A549 (cell line): ENCODE data around the gene CHIC2. TPM values are rescaled to one million over a fixed set of nuclear protein-coding genes. Genes with fewer than 3 reads are reported as not detected.
A peak's percentile ranks its signal among the peaks of the same experiment; 100 is the strongest.

Experiments
- ATAC-seq, 2 experiments: fragments of 200-7000 bp in 1 of 2; fragments of >200 bp in 1 of 2; cut with Nextera tagmentation in 1 of 2; cut with Tn5 transposase in 1 of 2; 3 replicates each; pipeline versions ENCODE4 v1.8.0 to v1.9.1; 2018 to 2020; ENCODE audit warnings: mild to moderate bottlenecking in 1 of 2, moderate library complexity in 1 of 2
- CTCF ChIA-PET: fragments of 300-600 bp; sonication (Branson Sonifier 250); formaldehyde crosslinking; extraction: SDS; loops from one replicate; lab custom pipeline; 2021; ENCODE audit warnings: antibody characterized with exemption, inconsistent platforms; lab: Yijun Ruan, JAX
- POLR2A ChIA-PET: fragments of 350-600 bp; formaldehyde crosslinking; extraction: SDS; loops from one replicate; lab custom pipeline; 2021; ENCODE audit warnings: antibody characterized with exemption, inconsistent platforms; lab: Yijun Ruan, JAX
- DNase-seq, 2 experiments: peaks; one replicate each; pipeline versions ENCODE4 v3.0.0 to v3.0.0-alpha.2; 2011 to 2016; ENCODE audit warnings: low read depth in 1 of 2, low spot score in 1 of 2
- FAIRE-seq: peaks from 2 replicates; lab custom pipeline; 2011; peaks lifted over from hg19 to GRCh38; lab: Jason Lieb, UNC
- H3K27ac ChIP-seq, 2 experiments: fragments of >200 bp; sonication (Bioruptor Twin); formaldehyde crosslinking; 3 replicates each; pipeline ENCODE4 v1.5.1; 2016 to 2017
- H3K4me1 ChIP-seq: fragments of >200 bp; sonication (Bioruptor Twin); formaldehyde crosslinking; 3 replicates; pipeline ENCODE4 v1.6.1; 2016
- H3K4me2 ChIP-seq: fragments of >200 bp; sonication (Bioruptor Twin); formaldehyde crosslinking; 3 replicates; pipeline ENCODE4 v1.6.1; 2016
- H3K4me3 ChIP-seq: fragments of >200 bp; sonication (Bioruptor Twin); formaldehyde crosslinking; 3 replicates; pipeline ENCODE4 v1.5.1; 2016
- H3K9me3 ChIP-seq: fragments of >200 bp; sonication (Bioruptor Twin); formaldehyde crosslinking; 3 replicates; pipeline ENCODE4 v1.6.1; 2016
- CBX8 ChIP-seq: fragments of 200-600 bp; sonication (generic); IDR thresholded peaks from 2 replicates; pipeline ENCODE4 v1.6.1; 2016
- CHD2 ChIP-seq: fragments of 150-350 bp; IDR thresholded peaks from 2 replicates; pipeline ENCODE4 v1.6.1; 2014; ENCODE audit warnings: low read length; ENCODE audit not compliant: partially characterized antibody
- EP300 ChIP-seq, 2 experiments: fragments of >200 bp; sonication (Bioruptor Twin); formaldehyde crosslinking; IDR thresholded peaks; 2 replicates in 1 of 2; 3 replicates in 1 of 2; pipeline ENCODE4 v1.6.1; 2016 to 2017
- FOSL2 ChIP-seq, 2 experiments: fragments of 450-650 bp in 1 of 2; fragments of >200 bp in 1 of 2; sonication (Bioruptor Twin) in 1 of 2; formaldehyde crosslinking; IDR thresholded peaks; 2 replicates each; pipeline versions ENCODE4 v1.5.0 to v1.6.1; 2016 to 2020; ENCODE audit warnings: mild to moderate bottlenecking in 1 of 2, moderate library complexity in 1 of 2
- HEYL ChIP-seq: fragments of 250-450 bp; sonication (Bioruptor Pico); IDR thresholded peaks from 2 replicates; pipeline ENCODE4 v1.8.0; 2021; ENCODE audit warnings: mild to moderate bottlenecking, moderate library complexity
- JUN ChIP-seq, 2 experiments: fragments of >200 bp; sonication (Bioruptor Twin); formaldehyde crosslinking; IDR thresholded peaks; 2 replicates in 1 of 2; 3 replicates in 1 of 2; pipeline ENCODE4 v1.6.1; 2016 to 2017
- KDM5A ChIP-seq: fragments of 200-600 bp; sonication (generic); IDR thresholded peaks from 2 replicates; pipeline ENCODE4 v1.6.1; 2016; ENCODE audit warnings: antibody characterized with exemption, mild to moderate bottlenecking
- MAFK ChIP-seq: fragments of 450-650 bp; IDR thresholded peaks from 2 replicates; pipeline ENCODE4 v1.6.1; 2014; ENCODE audit not compliant: partially characterized antibody
- MYC ChIP-seq: IDR thresholded peaks from 2 replicates; pipeline ENCODE4 v1.6.1; 2012; ENCODE audit warnings: mild to moderate bottlenecking, inconsistent platforms, low read length, improper control_type of control experiment, borderline replicate concordance
- NFE2L2 ChIP-seq: fragments of 150-350 bp; conservative IDR thresholded peaks from 2 replicates; pipeline ENCODE4 v1.6.1; 2014; ENCODE audit warnings: low read length
- NR3C1 ChIP-seq: fragments of >200 bp; sonication (Bioruptor Twin); formaldehyde crosslinking; IDR thresholded peaks from 3 replicates; pipeline ENCODE4 v1.6.1; 2017
- PBX3 ChIP-seq: IDR thresholded peaks from 2 replicates; pipeline ENCODE4 v1.6.1; 2012
- SMC3 ChIP-seq: fragments of >200 bp; sonication (Bioruptor Twin); formaldehyde crosslinking; IDR thresholded peaks from 3 replicates; pipeline ENCODE4 v1.6.1; 2018; ENCODE audit warnings: inconsistent platforms
- SREBF2 ChIP-seq: fragments of 450-650 bp; IDR thresholded peaks from 2 replicates; pipeline ENCODE4 v1.6.1; 2014; ENCODE audit warnings: mild to moderate bottlenecking, moderate library complexity
- TP53 ChIP-seq: fragments of 250-450 bp; sonication (Bioruptor Pico); IDR thresholded peaks from 2 replicates; pipeline ENCODE4 v1.5.0; 2021; ENCODE audit warnings: mild to moderate bottlenecking, moderate library complexity
- ZNF302 ChIP-seq: fragments of 250-450 bp; sonication (Bioruptor Pico); IDR thresholded peaks from 2 replicates; pipeline ENCODE4 v1.9.0; 2021; ENCODE audit warnings: inconsistent platforms, mild to moderate bottlenecking, moderate library complexity
- ZSCAN20 ChIP-seq: fragments of 250-450 bp; sonication (Bioruptor Pico); IDR thresholded peaks from 2 replicates; pipeline ENCODE4 v1.8.0; 2022; ENCODE audit warnings: mild to moderate bottlenecking, moderate library complexity
- WGBS: methylation state at CpG from one replicate; pipeline ENCODE4 v1.1.6; 2017; ENCODE audit errors: missing lambda C conversion rate; 5-methylcytosine and 5-hydroxymethylcytosine counted together
- polyA plus RNA-seq, 4 experiments: library from polyadenylated mRNA; depleted of rRNA in 3 of 4; stranded (reverse); fragments of >200 nt; fragmentation: RNase III in 1 of 4; extraction: RNeasy Plus Mini Kit Qiagen cat#74134 plus additional on column Dnase treatment in 1 of 4; gene quantifications; 2 replicates in 3 of 4; 3 replicates in 1 of 4; pipeline ENCODE4 v1.2.3, GENCODE V29; 2011 to 2017
- TF ChIP-seq, protein P1 (sequence below): fragments of 250-450 bp; sonication (Bioruptor Pico); IDR thresholded peaks from 2 replicates; pipeline ENCODE4 v1.5.0; 2020; ENCODE audit warnings: low read depth, mild to moderate bottlenecking, moderate library complexity
- TF ChIP-seq, protein P2 (sequence below): fragments of 250-450 bp; sonication (Bioruptor Pico); IDR thresholded peaks from 2 replicates; pipeline ENCODE4 v1.5.0; 2021; ENCODE audit warnings: mild to moderate bottlenecking, moderate library complexity, borderline replicate concordance
- TF ChIP-seq, protein P3 (sequence below): fragments of >200 bp; sonication (Bioruptor Twin); formaldehyde crosslinking; IDR thresholded peaks from 3 replicates; pipeline ENCODE4 v1.5.1; 2016

Gene CHIC2
- polyA plus RNA-seq, 2 of the 4 experiments (the other 2 are of a cell fraction), result 5.9 to 10.1 TPM

DNA sequence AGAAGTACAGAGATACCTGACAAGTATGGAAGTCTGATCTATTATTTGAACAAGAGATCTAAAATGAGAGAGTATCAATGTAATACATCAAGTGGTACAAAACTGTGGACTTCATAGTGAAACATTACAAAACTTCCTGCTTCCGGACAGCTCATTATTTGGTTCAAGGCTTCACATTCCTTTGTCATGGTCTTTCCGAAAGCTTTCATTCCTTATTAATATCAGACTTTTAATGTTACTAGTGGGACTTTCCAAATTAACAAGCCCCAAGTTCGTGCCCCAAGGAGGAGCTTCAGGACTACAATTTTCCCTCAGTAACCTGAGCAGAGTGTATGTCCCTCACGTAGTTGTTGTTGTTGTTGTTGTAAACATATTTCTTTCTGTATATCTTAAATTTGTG is 1.2 kb downstream of the CHIC2 start:
- Histone ChIP-seq H3K4me1 (peaks cover 29% of the 10 kb centered on the region), H3K4me3 (peak overlapping the region; percentile 84), H3K9me3 (no peaks in the 10 kb centered on the region), H3K4me2 (peak overlapping the region; percentile 96), H3K27ac (peak overlapping the region; percentile 86 to 98)
- ATAC-seq (no peak), DNase-seq (no peak), FAIRE-seq (no peak)
- no peak for TF ChIP-seq ZSCAN20
- CTCF ChIA-PET, result no interaction called here
- POLR2A ChIA-PET, result no interaction called here
- 1% methylated on average over 4 of the region's 4 CpGs for WGBS

DNA sequence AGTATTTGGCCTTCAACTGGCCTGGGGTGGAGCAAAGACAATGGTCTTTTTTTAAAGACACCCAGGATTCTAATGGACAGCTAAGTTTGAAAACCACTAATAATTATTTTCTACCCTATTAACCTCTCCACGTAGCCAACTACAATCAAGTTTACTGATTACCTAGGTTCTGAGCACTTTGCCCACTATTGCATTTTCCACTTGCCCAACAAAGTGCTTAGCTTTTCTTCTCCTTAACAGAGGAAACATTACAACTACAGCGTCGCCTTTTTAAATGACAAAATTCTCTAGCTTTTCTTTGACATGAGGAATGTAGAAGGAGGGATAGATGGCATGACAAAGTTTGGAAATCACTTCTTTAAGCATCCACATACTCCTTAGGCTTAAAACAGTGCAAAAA is 2.0 kb downstream of the CHIC2 start:
- Histone ChIP-seq H3K4me1 (peaks cover 26% of the 10 kb centered on the region), H3K27ac (no peak overlapping the region), H3K4me3 (no peak overlapping the region; the same call in 2 of the 3 replicates), H3K4me2 (peak overlapping the region; percentile 96), H3K9me3 (no peaks in the 10 kb centered on the region)
- no peak for DNase-seq
- POLR2A ChIA-PET, result no interaction called here
- CTCF ChIA-PET, result no interaction called here
- ATAC-seq, result no peak
- 88% methylated on average over 3 of the region's 3 CpGs for WGBS
- no peak for TF ChIP-seq ZNF302 (CRISPR knock-in tag)
- FAIRE-seq, result no peak

GRCh38 chr4:54061873-54062272 is 2.5 kb downstream of the CHIC2 start:
- FAIRE-seq (no peak), ATAC-seq (no peak), DNase-seq (no peak)
- peaks cover 24% of the 10 kb centered on the region for H3K4me1 ChIP-seq
- CTCF ChIA-PET, result no interaction called here
- H3K4me3 ChIP-seq, result no peak overlapping the region
- no peaks in the 10 kb centered on the region for H3K9me3 ChIP-seq
- no peak overlapping the region for H3K27ac ChIP-seq
- POLR2A ChIA-PET, result no interaction called here
- 92% methylated on average over 1 of the region's 1 CpG for WGBS
- peak overlapping the region; percentile 96 for H3K4me2 ChIP-seq
- TF ChIP-seq JUN (IDR thresholded peaks at IDR 0.05) (no peak), SREBF2 (no peak), FOSL2 (IDR thresholded peaks at IDR 0.05) (no peak), FOSL2 (CRISPR knock-in tag; IDR thresholded peaks at IDR 0.05) (no peak), EP300 (IDR thresholded peaks at IDR 0.05) (no peak), PBX3 (no peak), NR3C1 (no peak), KDM5A (no peak), TP53 (CRISPR knock-in tag) (no peak), CHD2 (no peak), SMC3 (no peak), CBX8 (no peak), HEYL (CRISPR knock-in tag) (no peak), MAFK (no peak), NFE2L2 (no peak), MYC (no peak)
- TF ChIP-seq, protein P1, sequence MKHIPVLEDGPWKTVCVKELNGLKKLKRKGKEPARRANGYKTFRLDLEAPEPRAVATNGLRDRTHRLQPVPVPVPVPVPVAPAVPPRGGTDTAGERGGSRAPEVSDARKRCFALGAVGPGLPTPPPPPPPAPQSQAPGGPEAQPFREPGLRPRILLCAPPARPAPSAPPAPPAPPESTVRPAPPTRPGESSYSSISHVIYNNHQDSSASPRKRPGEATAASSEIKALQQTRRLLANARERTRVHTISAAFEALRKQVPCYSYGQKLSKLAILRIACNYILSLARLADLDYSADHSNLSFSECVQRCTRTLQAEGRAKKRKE (CRISPR knock-in tag), result no peak
- TF ChIP-seq, protein P2, sequence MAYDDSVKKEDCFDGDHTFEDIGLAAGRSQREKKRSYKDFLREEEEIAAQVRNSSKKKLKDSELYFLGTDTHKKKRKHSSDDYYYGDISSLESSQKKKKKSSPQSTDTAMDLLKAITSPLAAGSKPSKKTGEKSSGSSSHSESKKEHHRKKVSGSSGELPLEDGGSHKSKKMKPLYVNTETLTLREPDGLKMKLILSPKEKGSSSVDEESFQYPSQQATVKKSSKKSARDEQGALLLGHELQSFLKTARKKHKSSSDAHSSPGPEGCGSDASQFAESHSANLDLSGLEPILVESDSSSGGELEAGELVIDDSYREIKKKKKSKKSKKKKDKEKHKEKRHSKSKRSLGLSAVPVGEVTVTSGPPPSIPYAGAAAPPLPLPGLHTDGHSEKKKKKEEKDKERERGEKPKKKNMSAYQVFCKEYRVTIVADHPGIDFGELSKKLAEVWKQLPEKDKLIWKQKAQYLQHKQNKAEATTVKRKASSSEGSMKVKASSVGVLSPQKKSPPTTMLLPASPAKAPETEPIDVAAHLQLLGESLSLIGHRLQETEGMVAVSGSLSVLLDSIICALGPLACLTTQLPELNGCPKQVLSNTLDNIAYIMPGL (CRISPR knock-in tag), result no peak
- TF ChIP-seq, protein P3, sequence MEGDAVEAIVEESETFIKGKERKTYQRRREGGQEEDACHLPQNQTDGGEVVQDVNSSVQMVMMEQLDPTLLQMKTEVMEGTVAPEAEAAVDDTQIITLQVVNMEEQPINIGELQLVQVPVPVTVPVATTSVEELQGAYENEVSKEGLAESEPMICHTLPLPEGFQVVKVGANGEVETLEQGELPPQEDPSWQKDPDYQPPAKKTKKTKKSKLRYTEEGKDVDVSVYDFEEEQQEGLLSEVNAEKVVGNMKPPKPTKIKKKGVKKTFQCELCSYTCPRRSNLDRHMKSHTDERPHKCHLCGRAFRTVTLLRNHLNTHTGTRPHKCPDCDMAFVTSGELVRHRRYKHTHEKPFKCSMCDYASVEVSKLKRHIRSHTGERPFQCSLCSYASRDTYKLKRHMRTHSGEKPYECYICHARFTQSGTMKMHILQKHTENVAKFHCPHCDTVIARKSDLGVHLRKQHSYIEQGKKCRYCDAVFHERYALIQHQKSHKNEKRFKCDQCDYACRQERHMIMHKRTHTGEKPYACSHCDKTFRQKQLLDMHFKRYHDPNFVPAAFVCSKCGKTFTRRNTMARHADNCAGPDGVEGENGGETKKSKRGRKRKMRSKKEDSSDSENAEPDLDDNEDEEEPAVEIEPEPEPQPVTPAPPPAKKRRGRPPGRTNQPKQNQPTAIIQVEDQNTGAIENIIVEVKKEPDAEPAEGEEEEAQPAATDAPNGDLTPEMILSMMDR, result no peak
